HL-60 (cell line): ENCODE results near the gene GAS6.

Source experiments
- GABPA ChIP-seq: IDR thresholded peaks from 2 replicates; pipeline ENCODE4 v1.6.1; 2012; ENCODE audit warnings: low read depth
- TF ChIP-seq, protein P1 (sequence below): IDR thresholded peaks from one replicate; pipeline ENCODE4 v1.5.1; 2011; ENCODE audit warnings: low read length, control low read depth, inconsistent platforms; ENCODE audit not compliant: insufficient read depth

GRCh38 chr13:113803409-113804016 is 60.4 kb downstream of the GAS6 start:
- no peak for TF ChIP-seq GABPA
- TF ChIP-seq, protein P1, sequence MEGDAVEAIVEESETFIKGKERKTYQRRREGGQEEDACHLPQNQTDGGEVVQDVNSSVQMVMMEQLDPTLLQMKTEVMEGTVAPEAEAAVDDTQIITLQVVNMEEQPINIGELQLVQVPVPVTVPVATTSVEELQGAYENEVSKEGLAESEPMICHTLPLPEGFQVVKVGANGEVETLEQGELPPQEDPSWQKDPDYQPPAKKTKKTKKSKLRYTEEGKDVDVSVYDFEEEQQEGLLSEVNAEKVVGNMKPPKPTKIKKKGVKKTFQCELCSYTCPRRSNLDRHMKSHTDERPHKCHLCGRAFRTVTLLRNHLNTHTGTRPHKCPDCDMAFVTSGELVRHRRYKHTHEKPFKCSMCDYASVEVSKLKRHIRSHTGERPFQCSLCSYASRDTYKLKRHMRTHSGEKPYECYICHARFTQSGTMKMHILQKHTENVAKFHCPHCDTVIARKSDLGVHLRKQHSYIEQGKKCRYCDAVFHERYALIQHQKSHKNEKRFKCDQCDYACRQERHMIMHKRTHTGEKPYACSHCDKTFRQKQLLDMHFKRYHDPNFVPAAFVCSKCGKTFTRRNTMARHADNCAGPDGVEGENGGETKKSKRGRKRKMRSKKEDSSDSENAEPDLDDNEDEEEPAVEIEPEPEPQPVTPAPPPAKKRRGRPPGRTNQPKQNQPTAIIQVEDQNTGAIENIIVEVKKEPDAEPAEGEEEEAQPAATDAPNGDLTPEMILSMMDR, result no peak
